Endothelial cell of umbilical vein (primary cell): ENCODE results near the gene FGFBP2. TPM values are rescaled to one million over a fixed set of nuclear protein-coding genes. Genes with fewer than 3 reads are reported as not detected.

Experiments used
- BruUV-seq: library from RNA; stranded (reverse); fragments of 400-500 nt; replicated peaks from 2 replicates; lab custom pipeline; 2021; lab: Mats Ljungman, UMichigan
- CTCF ChIA-PET: fragments of 300-600, 350-600 bp; sonication (Branson Sonifier 250); formaldehyde crosslinking; loops from one replicate; lab custom pipeline; 2021; ENCODE audit warnings: antibody characterized with exemption, inconsistent platforms; lab: Charles Lee
- POLR2A ChIA-PET: fragments of 300-600, 350-600 bp; sonication (Branson Sonifier 250); formaldehyde crosslinking; loops from one replicate; lab custom pipeline; 2021; ENCODE audit warnings: antibody characterized with exemption, inconsistent platforms; lab: Charles Lee
- DNase-seq: peaks from one replicate; pipeline ENCODE4 v3.0.0-alpha.2; 2011; ENCODE audit warnings: low read depth, low spot score
- FAIRE-seq: peaks from 2 replicates; lab custom pipeline; 2011; peaks lifted over from hg19 to GRCh38; lab: Jason Lieb, UNC
- H2AFZ ChIP-seq: 2 replicates; pipeline ENCODE4 v1.6.0; 2012; ENCODE audit warnings: low read depth, low read length, control low read depth, inconsistent platforms
- H3K27ac ChIP-seq: 2 replicates; pipeline ENCODE4 v1.5.1; 2011; ENCODE audit warnings: low read depth, mild to moderate bottlenecking, control low read depth, low read length, moderate library complexity; ENCODE audit not compliant: insufficient read depth
- H3K27me3 ChIP-seq, 2 experiments: 2 replicates each; pipeline versions ENCODE4 v1.6.0 to v1.6.1; 2011; ENCODE audit warnings: low read length in 2 of 2, mixed read lengths in 1 of 2; ENCODE audit not compliant: control insufficient read depth in 2 of 2, insufficient read depth in 2 of 2
- H3K36me3 ChIP-seq, 2 experiments: 2 replicates in 1 of 2; 3 replicates in 1 of 2; pipeline ENCODE4 v1.5.1; 2011; ENCODE audit warnings: low read length in 2 of 2, mild to moderate bottlenecking in 1 of 2, moderate library complexity in 1 of 2; ENCODE audit not compliant: control insufficient read depth in 2 of 2, insufficient read depth in 2 of 2; ENCODE audit errors: extremely low read depth in 1 of 2
- H3K4me1 ChIP-seq: 3 replicates; pipeline ENCODE4 v1.5.1; 2011; ENCODE audit warnings: mild to moderate bottlenecking, low read length; ENCODE audit not compliant: control insufficient read depth, insufficient read depth; ENCODE audit errors: extremely low read depth
- H3K4me2 ChIP-seq: 2 replicates; pipeline ENCODE4 v1.6.1; 2011; ENCODE audit warnings: low read length, control low read depth, mixed read lengths; ENCODE audit not compliant: insufficient read depth
- H3K4me3 ChIP-seq, 3 experiments: fragments of 200-600 bp in 1 of 3; sonication (generic), shearing (Covaris generic) in 1 of 3; replicated peaks in 1 of 3; 2 replicates each; pipeline ENCODE4 v1.5.1; 2011 to 2016; ENCODE audit warnings: control low read depth in 3 of 3, low read length in 3 of 3, mild to moderate bottlenecking in 2 of 3, inconsistent platforms in 1 of 3, low read depth in 1 of 3, moderate library complexity in 1 of 3; ENCODE audit not compliant: insufficient read depth in 1 of 3
- H3K79me2 ChIP-seq: 2 replicates; pipeline ENCODE4 v1.6.0; 2012; ENCODE audit warnings: low read length, inconsistent platforms; ENCODE audit not compliant: control insufficient read depth, insufficient read depth
- H3K9ac ChIP-seq: replicated peaks from 2 replicates; pipeline ENCODE3; 2011; ENCODE audit warnings: low read length, control low read depth; ENCODE audit not compliant: insufficient read depth; ENCODE audit errors: extremely low read depth
- H3K9me1 ChIP-seq: replicated peaks from 3 replicates; pipeline ENCODE4 v1.6.0; 2011; ENCODE audit warnings: mild to moderate bottlenecking, low read length; ENCODE audit not compliant: control insufficient read depth, insufficient read depth; ENCODE audit errors: extremely low read depth
- H3K9me3 ChIP-seq: replicated peaks from 2 replicates; pipeline ENCODE4 v1.5.1; 2012; ENCODE audit warnings: low read length, inconsistent platforms; ENCODE audit not compliant: control insufficient read depth, insufficient read depth
- H4K20me1 ChIP-seq: replicated peaks from 2 replicates; pipeline ENCODE3; 2011; ENCODE audit warnings: mild to moderate bottlenecking, low read length; ENCODE audit not compliant: control insufficient read depth, insufficient read depth; ENCODE audit errors: extremely low read depth
- EZH2 ChIP-seq: IDR thresholded peaks from 2 replicates; pipeline ENCODE4 v1.6.1; 2012; ENCODE audit warnings: borderline replicate concordance, low read depth, mild to moderate bottlenecking, moderate library complexity, low read length, inconsistent platforms; ENCODE audit not compliant: severe bottlenecking
- FOS ChIP-seq: IDR thresholded peaks from 2 replicates; pipeline ENCODE4 v1.6.1; 2011; ENCODE audit warnings: mild to moderate bottlenecking, low read length, moderate library complexity, borderline replicate concordance; ENCODE audit not compliant: insufficient read depth
- GATA2 ChIP-seq: IDR thresholded peaks from 2 replicates; pipeline ENCODE4 v1.7.0; 2011; ENCODE audit warnings: low read depth, mild to moderate bottlenecking, moderate library complexity, mixed read lengths, low read length; ENCODE audit not compliant: insufficient read length, insufficient read depth
- JUN ChIP-seq: IDR thresholded peaks from 2 replicates; pipeline ENCODE4 v1.6.1; 2011; ENCODE audit warnings: borderline replicate concordance, low read depth; ENCODE audit not compliant: insufficient read length, insufficient read depth
- MYC ChIP-seq: IDR thresholded peaks from one replicate; pipeline ENCODE4 v1.6.1; 2011; ENCODE audit warnings: mild to moderate bottlenecking, low read depth, low read length
- POLR2A ChIP-seq: IDR thresholded peaks from 2 replicates; pipeline ENCODE4 v1.6.1; 2012; ENCODE audit warnings: low read depth, mild to moderate bottlenecking, control low read depth, low read length
- POLR2AphosphoS5 ChIP-seq: IDR thresholded peaks from 2 replicates; pipeline ENCODE4 v1.6.1; 2012; ENCODE audit warnings: low read depth, mild to moderate bottlenecking, control low read depth, low read length, moderate library complexity; ENCODE audit not compliant: insufficient read depth
- dilution Hi-C: fragments of 300-500 bp; cut with MboI; formaldehyde crosslinking; loops from one replicate; pipeline ENCODE4 v1.15.0; 2019; ENCODE audit warnings: low sequenced_read_pairs; ENCODE audit not compliant: extremely low pct_ligation_motif_present
- intact Hi-C: fragments of 100-400 bp; cut with micrococcal nuclease; formaldehyde crosslinking; loops from one replicate; pipeline ENCODE4 v1.10.0; 2022
- polyA plus RNA-seq, 4 experiments: library from polyadenylated mRNA; depleted of rRNA in 3 of 4; stranded (reverse) in 3 of 4; unstranded in 1 of 4; fragments of >200 nt; gene quantifications; 2 replicates each; pipeline versions ENCODE4 v1.2.1 to v1.2.3, GENCODE V29; 2011 to 2012; ENCODE audit warnings: missing spikeins in 1 of 4
- total RNA-seq: library from RNA; stranded (reverse); gene quantifications from 2 replicates; pipeline ENCODE4 v1.2.3, GENCODE V29; 2021
- TF ChIP-seq, protein P1 (sequence below), 2 donors: IDR thresholded peaks; 1 replicate in 1 of 2; 2 replicates in 1 of 2; pipeline ENCODE4 v1.5.1; 2011; ENCODE audit warnings: low read length in 2 of 2, mild to moderate bottlenecking in 2 of 2, moderate library complexity in 2 of 2, control low read depth in 1 of 2, inconsistent platforms in 1 of 2, low read depth in 1 of 2; ENCODE audit not compliant: insufficient read depth in 1 of 2; ENCODE audit errors: extremely low read depth in 1 of 2
- TF ChIP-seq, protein P2 (sequence below): IDR thresholded peaks from 2 replicates; pipeline ENCODE4 v1.6.1; 2011; ENCODE audit not compliant: insufficient read depth, insufficient read length

FGFBP2 gene
- total and polyA plus RNA-seq, 2 donors (not counting 3 experiments of a cell fraction or from before 2014, with no cell fraction given), result not detected

DNA sequence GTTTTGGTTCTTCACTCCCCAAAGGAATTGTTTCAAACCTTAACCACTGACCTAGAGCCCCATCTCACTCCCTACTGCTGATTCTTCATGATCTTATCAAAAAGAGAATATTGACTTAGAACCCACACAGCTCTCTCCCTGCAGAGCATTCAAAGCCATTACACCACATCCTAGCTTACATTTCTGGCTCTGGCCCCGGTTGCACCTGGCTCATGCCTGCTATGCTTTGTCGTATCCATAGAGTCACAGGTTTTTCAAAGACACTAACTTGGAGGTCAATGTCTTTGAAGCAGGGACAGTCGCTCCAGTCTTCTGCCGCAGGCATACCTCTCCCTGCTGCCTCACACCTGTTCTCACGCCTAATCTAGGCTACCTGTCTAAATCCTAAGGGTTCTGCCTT is 42.7 kb upstream of the FGFBP2 start:
- dilution Hi-C loops (no loop called here), intact Hi-C loops (no loop called here)
- H3K4me1 ChIP-seq, result no peaks in the 10 kb centered on the region

More for the DNA sequence above, 42.7 kb upstream of the FGFBP2 start:
- DNase-seq, result no peak
- Histone ChIP-seq H3K4me2 (no peak overlapping the region), H4K20me1 (no peaks in the 10 kb centered on the region), H3K27ac (no peak overlapping the region), H3K79me2 (no peaks in the 10 kb centered on the region), H2AFZ (no peak overlapping the region), H3K4me3 (no peak overlapping the region), H3K27me3 (peaks cover 6% of the 10 kb centered on the region in 2 experiments), H3K9me3 (no peaks in the 10 kb centered on the region), H3K9me1 (no peaks in the 10 kb centered on the region), H3K36me3 (no peaks in the 10 kb centered on the region), H3K9ac (no peak overlapping the region)
- no peak for TF ChIP-seq POLR2A
- TF ChIP-seq, protein P1, sequence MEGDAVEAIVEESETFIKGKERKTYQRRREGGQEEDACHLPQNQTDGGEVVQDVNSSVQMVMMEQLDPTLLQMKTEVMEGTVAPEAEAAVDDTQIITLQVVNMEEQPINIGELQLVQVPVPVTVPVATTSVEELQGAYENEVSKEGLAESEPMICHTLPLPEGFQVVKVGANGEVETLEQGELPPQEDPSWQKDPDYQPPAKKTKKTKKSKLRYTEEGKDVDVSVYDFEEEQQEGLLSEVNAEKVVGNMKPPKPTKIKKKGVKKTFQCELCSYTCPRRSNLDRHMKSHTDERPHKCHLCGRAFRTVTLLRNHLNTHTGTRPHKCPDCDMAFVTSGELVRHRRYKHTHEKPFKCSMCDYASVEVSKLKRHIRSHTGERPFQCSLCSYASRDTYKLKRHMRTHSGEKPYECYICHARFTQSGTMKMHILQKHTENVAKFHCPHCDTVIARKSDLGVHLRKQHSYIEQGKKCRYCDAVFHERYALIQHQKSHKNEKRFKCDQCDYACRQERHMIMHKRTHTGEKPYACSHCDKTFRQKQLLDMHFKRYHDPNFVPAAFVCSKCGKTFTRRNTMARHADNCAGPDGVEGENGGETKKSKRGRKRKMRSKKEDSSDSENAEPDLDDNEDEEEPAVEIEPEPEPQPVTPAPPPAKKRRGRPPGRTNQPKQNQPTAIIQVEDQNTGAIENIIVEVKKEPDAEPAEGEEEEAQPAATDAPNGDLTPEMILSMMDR (IDR thresholded peaks at IDR 0.05; ENCODE audit: extremely low read depth in 1 of 2, insufficient read depth in 1 of 2, low read depth in 1 of 2, low read length in 2 of 2), result no peak
- no peak for TF ChIP-seq POLR2AphosphoS5
- TF ChIP-seq MYC, result no peak
- no peak for TF ChIP-seq JUN
- no peak for TF ChIP-seq EZH2
- TF ChIP-seq, protein P2, sequence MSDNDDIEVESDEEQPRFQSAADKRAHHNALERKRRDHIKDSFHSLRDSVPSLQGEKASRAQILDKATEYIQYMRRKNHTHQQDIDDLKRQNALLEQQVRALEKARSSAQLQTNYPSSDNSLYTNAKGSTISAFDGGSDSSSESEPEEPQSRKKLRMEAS, result no peak
- no peak for TF ChIP-seq FOS
- TF ChIP-seq GATA2, result no peak
- BruUV-seq, result no TSS peak
- FAIRE-seq, result no peak
- ChIA-PET CTCF (interaction anchor here (1.0 to 2.0 kb wide), 3 partner anchors 9 to 259 kb away, joined by 3 to 7 read pairs (median 5); no protein-coding TSS in a partner anchor), POLR2A (no interaction called here)
